Omental fat pad (tissue), 4 donors: ENCODE measurements around the gene AOX1. TPM values are rescaled to one million over a fixed set of nuclear protein-coding genes. Genes with fewer than 3 reads are reported as not detected.
A peak's percentile ranks its signal among the peaks of the same experiment; 100 is the strongest.
"Not testable (repeated sequence)": the region's sequence is repeated elsewhere in the genome, so short reads cannot be mapped to it uniquely, and the experiment has no call there.

Experiments used
- ATAC-seq: fragments of 150-250 bp; one replicate; pipeline ENCODE4 v1.9.1; 2016; ENCODE audit warnings: mild to moderate bottlenecking, moderate library complexity; ENCODE audit not compliant: low FRiP score
- DNase-seq: peaks from one replicate; pipeline ENCODE4 v3.0.0-alpha.2; 2019; ENCODE audit warnings: low spot score
- CTCF ChIP-seq, 3 donors: fragments of 450-650 bp; IDR thresholded peaks; one replicate each; pipeline ENCODE4 v1.5.1; 2016 to 2017; ENCODE audit warnings: antibody characterized with exemption in 3 of 3, mild to moderate bottlenecking in 3 of 3, moderate library complexity in 2 of 3
- total RNA-seq, 4 donors: library from RNA; depleted of rRNA; stranded (reverse); fragments of >200 nt; gene quantifications; one replicate each; pipeline ENCODE4 v1.1.0, GENCODE V29; 2016

The AOX1 gene
- total RNA-seq, 4 donors from 2014 or later, result 241 to 629 (median 321) TPM

- DNase-seq (no peak), ATAC-seq (no peak)
- TF ChIP-seq CTCF (IDR thresholded peaks at IDR 0.05), result no peak
Measured at GRCh38 chr2:200640176-200640575, 54.4 kb downstream of the AOX1 start.

- ATAC-seq, result peak; percentile 84
- no peak for DNase-seq
- TF ChIP-seq CTCF (IDR thresholded peaks at IDR 0.05), result no peak
Measured at GRCh38 chr2:200640901-200641300, 55.1 kb downstream of the AOX1 start.

GRCh38 chr2:200648518-200649281, 62.9 kb downstream of the AOX1 start:
- ATAC-seq, result not testable (repeated sequence)

GRCh38 chr2:200649724-200650123, 63.9 kb downstream of the AOX1 start:
- ATAC-seq (no peak), DNase-seq (no peak)
- no peak for TF ChIP-seq CTCF (IDR thresholded peaks at IDR 0.05)

More at GRCh38 chr2:200648518-200649281, 62.9 kb downstream of the AOX1 start:
- DNase-seq, result not testable (repeated sequence)

- no peak for TF ChIP-seq CTCF (IDR thresholded peaks at IDR 0.05)
- DNase-seq (no peak), ATAC-seq (no peak)
Measured at GRCh38 chr2:200650195-200650594, 64.4 kb downstream of the AOX1 start.

- ATAC-seq, result no peak
- TF ChIP-seq CTCF (IDR thresholded peaks at IDR 0.05), result no peak
- DNase-seq, result no peak
Measured at GRCh38 chr2:200652158-200652557, 66.3 kb downstream of the AOX1 start.

- ATAC-seq (no peak), DNase-seq (no peak)
- TF ChIP-seq CTCF (IDR thresholded peaks at IDR 0.05), result no peak
Measured at GRCh38 chr2:200653021-200653420, 67.2 kb downstream of the AOX1 start.
